Measurements from ENCODE around the gene CMPK1. TPM values are rescaled to one million over a fixed set of nuclear protein-coding genes. Genes with fewer than 3 reads are reported as not detected.
A peak's percentile ranks its signal among the peaks of the same experiment; 100 is the strongest.
"Not testable (repeated sequence)": the region's sequence is repeated elsewhere in the genome, so short reads cannot be mapped to it uniquely, and the experiment has no call there.

The CMPK1 gene
- total RNA-seq, 4 donors from 2014 or later: 69.9 to 105 (median 99.2) TPM

DNA sequence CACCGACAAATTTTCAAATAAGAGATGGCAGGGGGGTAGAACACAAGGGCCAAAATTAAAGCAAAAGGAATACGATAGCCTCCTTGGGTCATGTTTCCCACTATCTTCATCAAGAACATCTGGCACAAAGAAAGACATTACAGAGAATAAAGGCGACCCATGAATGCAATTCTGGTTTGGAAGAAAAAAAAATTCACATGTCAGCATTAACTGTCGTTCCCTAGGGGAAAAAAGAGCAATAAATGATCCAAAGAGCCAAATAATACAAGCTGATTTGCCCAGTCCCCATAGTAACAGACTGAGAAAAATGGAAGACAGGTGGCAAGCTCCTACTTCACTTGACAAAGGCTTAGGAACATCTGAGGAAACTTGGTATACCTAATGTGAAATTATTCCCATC lies 24.2 kb upstream of the CMPK1 start:
- H3K4me3 ChIP-seq: no peak overlapping the region
- H3K4me1 ChIP-seq: peaks cover 0 to 11% (median 8%) of the 10 kb centered on the region in 4 donors
- H3K27ac ChIP-seq: no peak overlapping the region
- no peaks in the 10 kb centered on the region for H3K27me3 ChIP-seq
- no peaks in the 10 kb centered on the region for H3K9me3 ChIP-seq
- DNase-seq (ENCODE audit: low spot score in 2 of 2): no peak
- 82 to 90% methylated on average over 4 of the region's 4 CpGs for WGBS, 2 donors
- TF ChIP-seq EP300 (IDR thresholded peaks at IDR 0.05) (no peak), POLR2A (IDR thresholded peaks at IDR 0.05) (no peak)
- TF ChIP-seq, protein P1, sequence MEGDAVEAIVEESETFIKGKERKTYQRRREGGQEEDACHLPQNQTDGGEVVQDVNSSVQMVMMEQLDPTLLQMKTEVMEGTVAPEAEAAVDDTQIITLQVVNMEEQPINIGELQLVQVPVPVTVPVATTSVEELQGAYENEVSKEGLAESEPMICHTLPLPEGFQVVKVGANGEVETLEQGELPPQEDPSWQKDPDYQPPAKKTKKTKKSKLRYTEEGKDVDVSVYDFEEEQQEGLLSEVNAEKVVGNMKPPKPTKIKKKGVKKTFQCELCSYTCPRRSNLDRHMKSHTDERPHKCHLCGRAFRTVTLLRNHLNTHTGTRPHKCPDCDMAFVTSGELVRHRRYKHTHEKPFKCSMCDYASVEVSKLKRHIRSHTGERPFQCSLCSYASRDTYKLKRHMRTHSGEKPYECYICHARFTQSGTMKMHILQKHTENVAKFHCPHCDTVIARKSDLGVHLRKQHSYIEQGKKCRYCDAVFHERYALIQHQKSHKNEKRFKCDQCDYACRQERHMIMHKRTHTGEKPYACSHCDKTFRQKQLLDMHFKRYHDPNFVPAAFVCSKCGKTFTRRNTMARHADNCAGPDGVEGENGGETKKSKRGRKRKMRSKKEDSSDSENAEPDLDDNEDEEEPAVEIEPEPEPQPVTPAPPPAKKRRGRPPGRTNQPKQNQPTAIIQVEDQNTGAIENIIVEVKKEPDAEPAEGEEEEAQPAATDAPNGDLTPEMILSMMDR (IDR thresholded peaks at IDR 0.05): no peak
- H3K36me3 ChIP-seq: no peaks in the 10 kb centered on the region

DNA sequence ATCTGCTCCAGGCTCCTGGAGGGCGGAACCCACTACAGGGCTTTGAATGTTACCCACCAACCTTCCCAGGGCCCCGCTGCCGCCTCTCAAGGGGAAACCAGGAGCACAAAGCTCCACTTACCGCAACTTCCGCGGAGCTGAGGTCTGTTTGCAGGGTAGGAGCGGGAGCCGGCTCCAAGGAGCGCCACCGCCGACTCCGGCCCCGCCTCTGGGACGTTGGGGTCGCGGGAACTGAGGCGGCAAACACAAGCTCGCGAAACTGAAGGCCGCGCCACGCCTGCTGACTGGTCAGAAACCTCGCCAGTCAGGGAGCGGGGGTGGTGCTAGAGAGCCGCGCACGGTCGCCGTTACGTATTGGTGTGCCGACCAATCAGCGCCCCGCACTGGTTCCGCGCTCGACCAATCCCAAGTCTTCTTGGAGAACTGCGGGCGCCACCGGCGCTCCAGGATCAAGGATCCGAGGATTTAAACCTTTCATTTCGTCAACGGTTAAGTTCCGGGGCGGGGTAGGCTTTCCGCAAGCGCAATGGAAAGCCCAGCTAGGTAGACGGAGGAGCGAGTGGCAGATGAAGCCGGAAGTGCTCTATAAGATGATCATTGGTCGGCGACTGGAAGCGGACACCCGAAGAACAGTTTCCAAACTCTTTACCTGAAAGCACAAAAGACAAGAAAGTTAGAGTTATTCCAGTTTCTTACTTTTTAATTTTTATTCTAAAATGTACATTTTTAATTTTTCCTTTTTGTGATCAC lies 19.5 kb upstream of the CMPK1 start, which contains the start of gene STIL:
Gene STIL, minus strand, starts transcription at position 233 of the 750 bp plus-strand sequence. CDS start 3,828 bp downstream, outside the sequence.
- Histone ChIP-seq H3K4me3 (peak within 1 kb of the TSS; percentile 45 to 78 (median 68)), H3K27ac (peak within 1 kb of the TSS in 3 of 4 donors; percentile 56 to 77 (median 76)), H3K4me1 (peaks cover 0 to 11% (median 8%) of the 10 kb centered on the region in 4 donors), H3K9me3 (no peaks in the 10 kb centered on the region), H3K27me3 (no peaks in the 10 kb centered on the region), H3K36me3 (no peaks in the 10 kb centered on the region)
- WGBS, 2 donors: 0 to 1% methylated on average over 28 to 40 of the region's 54 CpGs
- TF ChIP-seq, protein P1 (IDR thresholded peaks at IDR 0.05): peak in 2 of 5 experiments; percentile 7 to 44
- TF ChIP-seq POLR2A (IDR thresholded peaks at IDR 0.05): peak in 1 of 2 donors; percentile 47
- peak; percentile 89 for TF ChIP-seq EP300 (IDR thresholded peaks at IDR 0.05)
- peak; percentile 96 for DNase-seq (ENCODE audit: low spot score in 2 of 2)

DNA sequence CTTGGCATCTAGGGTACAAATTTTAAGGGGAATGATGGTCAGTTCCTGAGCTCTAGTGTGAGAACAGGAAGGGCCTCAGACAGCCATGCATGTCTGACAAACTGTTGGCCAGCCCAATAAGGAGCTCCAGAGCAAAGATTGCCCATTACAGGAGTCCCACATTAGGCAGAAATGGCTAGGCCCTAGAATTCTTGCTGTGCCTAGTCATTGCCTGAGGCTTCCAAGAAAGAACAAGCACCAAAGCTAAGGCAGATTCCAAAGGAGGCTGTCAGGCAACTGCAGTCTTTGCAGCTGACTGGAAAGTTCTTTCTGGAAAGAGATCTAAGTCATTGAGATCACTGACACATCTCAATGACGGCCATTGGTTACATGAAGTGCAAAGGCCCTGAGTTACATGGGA lies 15.7 kb upstream of the CMPK1 start:
- 67 to 75% methylated on average over 1 of the region's 1 CpG for WGBS, 2 donors

DNA sequence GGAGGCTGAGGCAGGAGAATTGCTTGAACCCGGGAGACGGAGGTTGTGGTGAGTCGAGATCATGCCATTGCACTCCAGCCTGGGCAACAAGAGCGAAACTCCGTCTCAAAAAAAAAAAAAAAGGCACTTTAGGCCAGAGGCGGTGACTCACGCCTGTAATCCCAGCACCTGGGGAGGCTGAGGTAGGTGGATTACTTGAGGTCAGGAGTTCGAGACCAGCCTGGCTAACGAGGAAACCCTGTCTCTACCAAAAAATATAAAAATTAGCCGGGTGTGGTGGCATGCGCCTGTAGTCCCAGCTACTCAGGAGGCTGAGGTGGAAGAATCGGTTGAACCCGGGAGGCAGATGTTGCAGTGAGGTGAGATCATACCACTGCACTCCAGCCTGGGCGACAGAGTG lies 13.6 kb upstream of the CMPK1 start:
- H3K36me3 ChIP-seq; H3K27me3 ChIP-seq; H3K4me3 ChIP-seq; DNase-seq (ENCODE audit: low spot score in 2 of 2); H3K4me1 ChIP-seq; H3K27ac ChIP-seq; H3K9me3 ChIP-seq: not testable (repeated sequence)
- 89 to 95% methylated on average over 14 of the region's 14 CpGs for WGBS, 2 donors

More for the DNA sequence above, 15.7 kb upstream of the CMPK1 start:
- peaks cover 0 to 10% (median 8%) of the 10 kb centered on the region in 4 donors for H3K4me1 ChIP-seq
- H3K27me3 ChIP-seq: no peaks in the 10 kb centered on the region
- no peaks in the 10 kb centered on the region for H3K36me3 ChIP-seq
- no peak overlapping the region for H3K27ac ChIP-seq
- no peak overlapping the region for H3K4me3 ChIP-seq
- no peak for DNase-seq (ENCODE audit: low spot score in 2 of 2)
- no peak for TF ChIP-seq POLR2A (IDR thresholded peaks at IDR 0.05)
- TF ChIP-seq EP300 (IDR thresholded peaks at IDR 0.05): no peak
- TF ChIP-seq, protein P1 (IDR thresholded peaks at IDR 0.05): no peak
- no peaks in the 10 kb centered on the region for H3K9me3 ChIP-seq

DNA sequence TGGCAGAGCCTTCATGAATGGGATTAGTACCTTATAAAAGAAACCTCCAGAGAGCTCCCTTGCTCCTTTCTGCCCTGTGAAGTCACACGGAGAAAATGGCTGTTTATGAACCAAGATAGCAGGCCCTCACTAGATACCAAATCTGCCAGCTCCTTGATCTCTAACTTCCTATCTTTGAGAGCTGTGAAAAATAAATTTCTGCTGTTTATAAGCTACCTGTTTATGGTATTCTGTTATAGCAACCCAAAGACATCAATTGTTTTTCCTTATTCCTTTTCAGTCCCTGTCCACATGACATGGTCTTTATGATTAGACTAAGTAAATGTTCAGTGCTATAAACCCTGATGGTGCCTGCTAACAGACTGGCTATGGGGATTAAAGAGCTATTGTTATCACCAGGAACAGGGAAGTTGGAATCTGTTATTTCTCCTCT lies 10.0 kb upstream of the CMPK1 start:
- 15 to 29% methylated on average over 1 of the region's 1 CpG for WGBS, 2 donors
- no peak overlapping the region for H3K27ac ChIP-seq
- H3K4me1 ChIP-seq: no peaks in the 10 kb centered on the region
- H3K27me3 ChIP-seq: no peaks in the 10 kb centered on the region
- no peaks in the 10 kb centered on the region for H3K36me3 ChIP-seq
- TF ChIP-seq, protein P1 (IDR thresholded peaks at IDR 0.05): no peak
- TF ChIP-seq EP300 (IDR thresholded peaks at IDR 0.05): no peak
- no peak for TF ChIP-seq POLR2A (IDR thresholded peaks at IDR 0.05)
- H3K9me3 ChIP-seq: no peaks in the 10 kb centered on the region
- DNase-seq (ENCODE audit: low spot score in 2 of 2): no peak
- H3K4me3 ChIP-seq: no peak overlapping the region
